GM23338 (cell line): ENCODE data around the gene ARL8B.

Experiments
- CTCF ChIP-seq, 2 experiments: fragments of 200-600 bp in 1 of 2; sonication (generic) in 1 of 2; conservative IDR thresholded peaks; 2 replicates each; pipeline versions ENCODE4 v1.5.1 to v1.6.1; 2016 to 2017; ENCODE audit warnings: antibody characterized with exemption in 2 of 2, low read depth in 2 of 2, mild to moderate bottlenecking in 2 of 2, moderate library complexity in 1 of 2
- ETS1 ChIP-seq: IDR thresholded peaks from 2 replicates; pipeline ENCODE4 v1.6.1; 2016; ENCODE audit warnings: antibody characterized with exemption
- EZH2 ChIP-seq: fragments of 200-600 bp; sonication (generic); IDR thresholded peaks from one replicate; pipeline ENCODE4 v1.8.0; 2017; ENCODE audit warnings: antibody characterized with exemption, mild to moderate bottlenecking, low read depth; ENCODE audit not compliant: unreplicated experiment
- EZH2phosphoT487 ChIP-seq: fragments of 200-600 bp; sonication (generic); IDR thresholded peaks from one replicate; pipeline ENCODE4 v1.8.1; 2018; ENCODE audit warnings: antibody characterized with exemption; ENCODE audit not compliant: unreplicated experiment
- POLR2AphosphoS5 ChIP-seq: IDR thresholded peaks from 2 replicates; pipeline ENCODE4 v1.6.1; 2016; ENCODE audit warnings: antibody characterized with exemption, low read depth
- STAT1 ChIP-seq: IDR thresholded peaks from one replicate; pipeline ENCODE4 v1.6.1; 2016; ENCODE audit warnings: antibody characterized with exemption; ENCODE audit not compliant: unreplicated experiment
- TF ChIP-seq, protein P1 (sequence below): IDR thresholded peaks from one replicate; pipeline ENCODE4 v1.6.1; 2018; ENCODE audit warnings: antibody characterized with exemption; ENCODE audit not compliant: unreplicated experiment

DNA sequence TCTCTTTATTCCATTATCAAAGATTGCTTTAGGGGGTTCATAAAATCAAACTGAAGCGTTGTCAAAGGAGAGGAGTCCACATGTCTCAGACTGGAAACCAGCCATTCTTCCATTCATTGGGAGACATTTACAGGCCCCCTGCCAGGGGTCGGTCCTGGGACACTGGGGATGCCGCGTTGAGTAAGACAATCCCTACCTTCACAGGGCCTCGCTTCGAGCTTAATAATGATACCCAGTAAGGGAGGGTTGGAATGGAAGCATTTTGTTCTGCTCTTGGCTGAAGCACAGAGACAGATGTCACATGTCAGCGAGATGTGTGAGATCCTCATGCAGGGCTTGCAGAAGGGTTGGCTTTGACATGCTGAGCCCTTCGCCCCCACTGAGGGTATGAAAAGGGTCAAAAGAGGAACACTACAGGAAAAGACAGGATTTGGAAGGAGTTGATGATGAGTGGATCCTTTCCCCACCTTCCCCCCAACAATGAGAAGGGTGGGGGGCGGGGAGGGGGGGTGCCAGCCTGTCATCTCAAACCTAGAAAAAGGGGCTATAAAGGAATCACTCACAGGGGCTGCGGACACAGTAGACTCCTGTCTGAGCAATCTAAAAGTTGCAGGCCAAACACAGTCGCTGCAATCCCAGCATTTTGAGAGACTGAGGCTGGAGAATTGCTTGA is 25.6 kb upstream of the ARL8B start:
- TF ChIP-seq CTCF (conservative IDR thresholded peaks at IDR 0.05; ENCODE audit: low read depth in 2 of 2) = no peak
- TF ChIP-seq EZH2 = no peak
- TF ChIP-seq EZH2phosphoT487 = no peak
- TF ChIP-seq, protein P1, sequence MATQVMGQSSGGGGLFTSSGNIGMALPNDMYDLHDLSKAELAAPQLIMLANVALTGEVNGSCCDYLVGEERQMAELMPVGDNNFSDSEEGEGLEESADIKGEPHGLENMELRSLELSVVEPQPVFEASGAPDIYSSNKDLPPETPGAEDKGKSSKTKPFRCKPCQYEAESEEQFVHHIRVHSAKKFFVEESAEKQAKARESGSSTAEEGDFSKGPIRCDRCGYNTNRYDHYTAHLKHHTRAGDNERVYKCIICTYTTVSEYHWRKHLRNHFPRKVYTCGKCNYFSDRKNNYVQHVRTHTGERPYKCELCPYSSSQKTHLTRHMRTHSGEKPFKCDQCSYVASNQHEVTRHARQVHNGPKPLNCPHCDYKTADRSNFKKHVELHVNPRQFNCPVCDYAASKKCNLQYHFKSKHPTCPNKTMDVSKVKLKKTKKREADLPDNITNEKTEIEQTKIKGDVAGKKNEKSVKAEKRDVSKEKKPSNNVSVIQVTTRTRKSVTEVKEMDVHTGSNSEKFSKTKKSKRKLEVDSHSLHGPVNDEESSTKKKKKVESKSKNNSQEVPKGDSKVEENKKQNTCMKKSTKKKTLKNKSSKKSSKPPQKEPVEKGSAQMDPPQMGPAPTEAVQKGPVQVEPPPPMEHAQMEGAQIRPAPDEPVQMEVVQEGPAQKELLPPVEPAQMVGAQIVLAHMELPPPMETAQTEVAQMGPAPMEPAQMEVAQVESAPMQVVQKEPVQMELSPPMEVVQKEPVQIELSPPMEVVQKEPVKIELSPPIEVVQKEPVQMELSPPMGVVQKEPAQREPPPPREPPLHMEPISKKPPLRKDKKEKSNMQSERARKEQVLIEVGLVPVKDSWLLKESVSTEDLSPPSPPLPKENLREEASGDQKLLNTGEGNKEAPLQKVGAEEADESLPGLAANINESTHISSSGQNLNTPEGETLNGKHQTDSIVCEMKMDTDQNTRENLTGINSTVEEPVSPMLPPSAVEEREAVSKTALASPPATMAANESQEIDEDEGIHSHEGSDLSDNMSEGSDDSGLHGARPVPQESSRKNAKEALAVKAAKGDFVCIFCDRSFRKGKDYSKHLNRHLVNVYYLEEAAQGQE = no peak
- TF ChIP-seq POLR2AphosphoS5 = no peak
- no peak for TF ChIP-seq ETS1
- TF ChIP-seq STAT1 = no peak
